Bronchial epithelial cell (primary cell): ENCODE data around the gene SPATA13. TPM values are rescaled to one million over a fixed set of nuclear protein-coding genes. Genes with fewer than 3 reads are reported as not detected.

Experiments
- DNase-seq: peaks from one replicate; pipeline ENCODE4 v3.0.0-alpha.2; 2010; ENCODE audit warnings: low read depth
- FAIRE-seq: peaks from 2 replicates; lab custom pipeline; 2011; peaks lifted over from hg19 to GRCh38; lab: Jason Lieb, UNC
- H3K27me3 ChIP-seq: 2 replicates; pipeline ENCODE4 v1.5.1; 2011; ENCODE audit warnings: low read length; ENCODE audit not compliant: control insufficient read depth, insufficient read depth
- H3K36me3 ChIP-seq: 2 replicates; pipeline ENCODE4 v1.5.1; 2011; ENCODE audit warnings: low read length; ENCODE audit not compliant: control insufficient read depth, insufficient read depth
- H3K4me3 ChIP-seq: 2 replicates; pipeline ENCODE4 v1.5.1; 2011; ENCODE audit warnings: mild to moderate bottlenecking, low read depth, low read length, control low read depth
- total RNA-seq: library from RNA; depleted of rRNA; stranded (reverse); fragments of >200 nt; gene quantifications from 2 replicates; pipeline ENCODE4 v1.2.1, GENCODE V29; 2014
- TF ChIP-seq, protein P1 (sequence below): IDR thresholded peaks from 2 replicates; pipeline ENCODE4 v1.5.1; 2011; ENCODE audit warnings: mild to moderate bottlenecking, moderate library complexity, low read length, control low read depth, inconsistent platforms; ENCODE audit not compliant: insufficient read depth, severe bottlenecking

Gene SPATA13
- total RNA-seq, 1 donor from 2014 or later = 2.1 TPM

DNA sequence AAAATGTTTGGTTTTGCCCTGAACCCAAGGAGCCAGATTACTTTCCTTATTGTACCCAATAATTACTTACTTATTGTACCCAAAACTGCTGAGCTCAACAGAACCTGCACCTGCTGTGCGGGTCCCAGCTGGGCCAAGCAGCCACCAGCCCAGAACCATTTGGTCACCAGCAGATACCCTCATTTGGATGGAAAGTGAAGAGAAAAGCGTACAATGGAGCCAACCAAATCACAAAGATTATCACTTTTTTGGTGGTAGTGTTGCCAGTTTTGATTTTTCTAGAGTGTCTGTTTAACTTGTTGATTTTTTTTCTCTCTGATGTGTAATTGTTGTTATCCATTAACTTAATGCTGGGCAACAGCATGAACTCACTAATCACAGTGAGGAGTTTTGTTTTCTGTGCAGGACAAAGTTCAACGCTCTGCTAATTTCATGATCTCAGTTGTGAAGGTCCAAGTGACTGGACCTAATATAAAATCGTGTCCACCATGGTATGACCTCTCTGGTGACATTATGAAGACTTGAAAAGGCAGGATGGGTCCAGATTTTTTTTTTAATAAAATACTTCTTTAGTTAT is 23.8 kb downstream of the SPATA13 start:
- Histone ChIP-seq H3K36me3 (no peaks in the 10 kb centered on the region), H3K4me3 (no peak overlapping the region), H3K27me3 (no peaks in the 10 kb centered on the region)
- TF ChIP-seq, protein P1, sequence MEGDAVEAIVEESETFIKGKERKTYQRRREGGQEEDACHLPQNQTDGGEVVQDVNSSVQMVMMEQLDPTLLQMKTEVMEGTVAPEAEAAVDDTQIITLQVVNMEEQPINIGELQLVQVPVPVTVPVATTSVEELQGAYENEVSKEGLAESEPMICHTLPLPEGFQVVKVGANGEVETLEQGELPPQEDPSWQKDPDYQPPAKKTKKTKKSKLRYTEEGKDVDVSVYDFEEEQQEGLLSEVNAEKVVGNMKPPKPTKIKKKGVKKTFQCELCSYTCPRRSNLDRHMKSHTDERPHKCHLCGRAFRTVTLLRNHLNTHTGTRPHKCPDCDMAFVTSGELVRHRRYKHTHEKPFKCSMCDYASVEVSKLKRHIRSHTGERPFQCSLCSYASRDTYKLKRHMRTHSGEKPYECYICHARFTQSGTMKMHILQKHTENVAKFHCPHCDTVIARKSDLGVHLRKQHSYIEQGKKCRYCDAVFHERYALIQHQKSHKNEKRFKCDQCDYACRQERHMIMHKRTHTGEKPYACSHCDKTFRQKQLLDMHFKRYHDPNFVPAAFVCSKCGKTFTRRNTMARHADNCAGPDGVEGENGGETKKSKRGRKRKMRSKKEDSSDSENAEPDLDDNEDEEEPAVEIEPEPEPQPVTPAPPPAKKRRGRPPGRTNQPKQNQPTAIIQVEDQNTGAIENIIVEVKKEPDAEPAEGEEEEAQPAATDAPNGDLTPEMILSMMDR = no peak
- no peak for DNase-seq
- no peak for FAIRE-seq

DNA sequence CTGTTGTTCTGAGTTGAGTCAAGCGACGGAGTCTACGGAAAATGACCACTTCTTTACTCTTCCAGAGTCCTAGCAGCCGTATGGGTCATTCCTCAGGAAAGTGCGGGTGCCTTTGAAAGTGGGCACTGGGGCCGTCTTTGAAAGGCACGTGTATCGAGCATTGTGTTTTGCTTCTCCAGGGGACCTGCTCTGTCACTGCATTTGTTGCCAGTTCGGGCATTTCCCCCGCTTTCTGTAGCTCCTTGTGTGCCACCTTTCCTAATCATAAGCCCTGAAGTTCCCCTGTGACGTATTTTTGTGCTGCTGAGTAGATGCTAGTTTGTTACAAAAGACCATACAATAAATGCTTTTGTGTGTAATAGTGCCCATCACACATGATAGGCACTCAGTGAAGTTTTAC is 24.4 kb downstream of the SPATA13 start:
- no peaks in the 10 kb centered on the region for H3K36me3 ChIP-seq
- TF ChIP-seq, protein P1 = no peak
- no peak overlapping the region for H3K4me3 ChIP-seq
- H3K27me3 ChIP-seq = no peaks in the 10 kb centered on the region
- FAIRE-seq (no peak), DNase-seq (no peak)

DNA sequence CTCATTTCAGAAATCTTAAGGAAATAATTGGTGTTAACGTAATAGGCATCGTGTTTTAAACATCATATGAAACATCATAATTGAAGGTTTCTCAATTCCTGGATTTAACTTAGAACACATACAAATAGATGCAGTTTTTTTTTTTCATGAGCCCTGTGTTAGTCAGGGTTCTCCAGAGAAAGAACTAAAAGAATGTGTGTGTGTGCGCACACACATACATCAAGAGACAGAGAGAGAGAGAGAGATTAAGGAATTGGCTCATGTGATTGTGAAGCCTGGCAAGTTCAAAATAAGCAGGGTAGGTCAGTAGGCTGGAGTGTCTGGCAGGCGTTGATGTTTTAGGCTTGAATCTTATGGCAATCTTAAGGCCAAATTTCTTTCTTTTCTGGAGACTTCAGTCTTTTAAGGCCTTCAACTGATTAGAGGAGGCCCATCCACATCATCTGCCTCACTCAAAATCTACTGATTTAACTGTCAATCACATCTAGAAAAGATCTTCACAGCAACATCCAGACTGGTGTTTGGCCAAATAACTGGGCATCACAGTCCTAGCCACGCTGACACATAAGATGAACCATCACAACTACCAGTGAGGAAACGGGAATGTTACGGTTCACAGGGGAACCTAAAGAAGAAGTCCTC is 25.2 kb downstream of the SPATA13 start:
- DNase-seq (no peak), FAIRE-seq (no peak)
- Histone ChIP-seq H3K4me3 (no peak overlapping the region), H3K27me3 (no peaks in the 10 kb centered on the region), H3K36me3 (no peaks in the 10 kb centered on the region)
- TF ChIP-seq, protein P1 = no peak

GRCh38 chr13:24187185-24187584 is 26.7 kb downstream of the SPATA13 start:
- Histone ChIP-seq H3K36me3 (no peaks in the 10 kb centered on the region), H3K4me3 (no peak overlapping the region), H3K27me3 (no peaks in the 10 kb centered on the region)
- DNase-seq = peak; percentile 38
- TF ChIP-seq, protein P1 = no peak
- FAIRE-seq = no peak

- Histone ChIP-seq H3K27me3 (no peaks in the 10 kb centered on the region), H3K36me3 (no peaks in the 10 kb centered on the region), H3K4me3 (no peak overlapping the region)
- TF ChIP-seq, protein P1 = no peak
- DNase-seq (no peak), FAIRE-seq (no peak)
These were observed 31.7 kb downstream of the SPATA13 start for GRCh38 chr13:24192057-24192810.
